ENCODE results near the gene DCAF7. TPM values are rescaled to one million over a fixed set of nuclear protein-coding genes. Genes with fewer than 3 reads are reported as not detected.

DCAF7 gene
- total RNA-seq, 2 experiments from 2014 or later = 11.3 to 11.9 TPM

DNA sequence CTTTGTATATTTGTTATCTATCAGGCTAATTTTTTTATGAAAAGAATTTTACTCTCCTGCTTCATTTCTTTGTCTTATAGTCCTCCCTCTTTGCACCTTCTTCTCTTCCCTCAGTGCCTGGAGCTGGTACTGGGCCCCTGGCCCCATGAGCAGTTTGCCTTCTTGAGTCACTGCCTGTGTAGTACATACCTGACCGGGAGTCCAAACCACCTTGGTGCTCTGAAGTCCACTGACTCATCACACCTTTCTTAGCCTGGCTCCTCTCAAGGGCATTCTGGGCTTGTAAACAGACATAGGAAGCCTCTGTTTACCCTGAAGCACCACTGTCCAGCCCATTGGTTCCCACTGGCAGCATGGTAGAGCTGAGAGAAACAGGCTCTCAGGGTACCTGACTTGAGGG lies 39.4 kb downstream of the DCAF7 start:
- CTCF ChIA-PET = no interaction called here
- ATAC-seq (ENCODE audit: poor library complexity) (no peak), DNase-seq (no peak)
- Histone ChIP-seq H3K4me1 (ENCODE audit: insufficient read depth, low read length) (peaks cover 12% of the 10 kb centered on the region), H3K4me3 (ENCODE audit: low read length) (no peak overlapping the region), H3K27me3 (ENCODE audit: control insufficient read depth in 1 of 2, insufficient read depth in 2 of 2, low read length in 2 of 2) (no peaks in the 10 kb centered on the region), H3K27ac (ENCODE audit: low read depth in 1 of 2, low read length in 2 of 2) (no peak overlapping the region), H3K36me3 (ENCODE audit: insufficient read depth, low read length) (peaks cover 78% of the 10 kb centered on the region), H3K9me3 (ENCODE audit: control insufficient read depth in 1 of 2, insufficient read depth in 1 of 2, low read length in 2 of 2) (no peaks in the 10 kb centered on the region)
- no peaks in the 10 kb centered on the region for H3K9me3 Mint-ChIP-seq
- peaks cover 70% of the 10 kb centered on the region for H3K36me3 Mint-ChIP-seq (ENCODE audit: low read depth)
- intact Hi-C loops (cut with DNase I, micrococcal nuclease) = no loop called here
- TF ChIP-seq, protein P1, sequence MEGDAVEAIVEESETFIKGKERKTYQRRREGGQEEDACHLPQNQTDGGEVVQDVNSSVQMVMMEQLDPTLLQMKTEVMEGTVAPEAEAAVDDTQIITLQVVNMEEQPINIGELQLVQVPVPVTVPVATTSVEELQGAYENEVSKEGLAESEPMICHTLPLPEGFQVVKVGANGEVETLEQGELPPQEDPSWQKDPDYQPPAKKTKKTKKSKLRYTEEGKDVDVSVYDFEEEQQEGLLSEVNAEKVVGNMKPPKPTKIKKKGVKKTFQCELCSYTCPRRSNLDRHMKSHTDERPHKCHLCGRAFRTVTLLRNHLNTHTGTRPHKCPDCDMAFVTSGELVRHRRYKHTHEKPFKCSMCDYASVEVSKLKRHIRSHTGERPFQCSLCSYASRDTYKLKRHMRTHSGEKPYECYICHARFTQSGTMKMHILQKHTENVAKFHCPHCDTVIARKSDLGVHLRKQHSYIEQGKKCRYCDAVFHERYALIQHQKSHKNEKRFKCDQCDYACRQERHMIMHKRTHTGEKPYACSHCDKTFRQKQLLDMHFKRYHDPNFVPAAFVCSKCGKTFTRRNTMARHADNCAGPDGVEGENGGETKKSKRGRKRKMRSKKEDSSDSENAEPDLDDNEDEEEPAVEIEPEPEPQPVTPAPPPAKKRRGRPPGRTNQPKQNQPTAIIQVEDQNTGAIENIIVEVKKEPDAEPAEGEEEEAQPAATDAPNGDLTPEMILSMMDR (IDR thresholded peaks at IDR 0.05) = no peak
- POLR2A ChIA-PET = interaction anchor here (0.6 kb wide), 1 partner anchor 260 kb away, joined by 3 read pairs; no protein-coding TSS in a partner anchor
- H3K27me3 Mint-ChIP-seq = no peaks in the 10 kb centered on the region
- H3K4me1 Mint-ChIP-seq (ENCODE audit: low read depth) = peaks cover 15% of the 10 kb centered on the region
- no peak overlapping the region for H3K27ac Mint-ChIP-seq
- no peak overlapping the region for H3K4me3 Mint-ChIP-seq

GRCh38 chr17:63592797-63593196 lies 42.5 kb downstream of the DCAF7 start:
- DNase-seq (no peak), ATAC-seq (ENCODE audit: poor library complexity) (no peak)
- Histone ChIP-seq H3K9me3 (ENCODE audit: control insufficient read depth in 1 of 2, insufficient read depth in 1 of 2, low read length in 2 of 2) (no peaks in the 10 kb centered on the region), H3K4me1 (ENCODE audit: insufficient read depth, low read length) (peaks cover 14% of the 10 kb centered on the region), H3K36me3 (ENCODE audit: insufficient read depth, low read length) (peaks cover 48% of the 10 kb centered on the region), H3K4me3 (ENCODE audit: low read length) (no peak overlapping the region), H3K27ac (ENCODE audit: low read depth in 1 of 2, low read length in 2 of 2) (peak overlapping the region in 1 of 2 donors; percentile 15), H3K27me3 (ENCODE audit: control insufficient read depth in 1 of 2, insufficient read depth in 2 of 2, low read length in 2 of 2) (no peaks in the 10 kb centered on the region)
- ChIA-PET POLR2A (interaction anchor here (0.6 kb wide), 1 partner anchor 11 kb away, joined by 4 read pairs; no protein-coding TSS in a partner anchor), CTCF (interaction anchor here (1.6 kb wide), 1 partner anchor 19 kb away, joined by 6 read pairs; no protein-coding TSS in a partner anchor)
- Mint-ChIP-seq H3K4me1 (ENCODE audit: low read depth) (peaks cover 11% of the 10 kb centered on the region), H3K4me3 (no peak overlapping the region), H3K27ac (no peak overlapping the region), H3K9me3 (no peaks in the 10 kb centered on the region), H3K27me3 (no peaks in the 10 kb centered on the region), H3K36me3 (ENCODE audit: low read depth) (peaks cover 49% of the 10 kb centered on the region)
- intact Hi-C loops (cut with DNase I, micrococcal nuclease) = no loop called here
- TF ChIP-seq, protein P1 (IDR thresholded peaks at IDR 0.05) = no peak

DNA sequence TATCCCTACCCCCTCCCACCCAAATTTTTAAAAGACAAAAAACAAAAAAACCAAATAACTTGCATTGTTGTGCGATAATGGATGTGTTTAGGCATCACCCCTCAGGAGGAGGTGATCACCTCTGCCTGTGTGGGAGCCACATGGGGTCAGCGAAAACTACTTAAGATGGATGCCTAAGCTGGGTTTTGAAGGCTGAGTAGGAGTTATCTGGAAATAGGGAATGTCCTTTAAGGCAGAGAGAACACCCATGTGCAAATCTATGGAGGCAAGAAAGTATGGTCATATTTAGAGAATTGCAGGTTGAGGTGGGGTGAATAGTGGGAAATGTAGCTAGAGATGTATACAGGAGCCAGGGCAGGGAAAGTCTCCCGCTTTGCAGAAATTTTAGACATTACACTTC lies 44.9 kb downstream of the DCAF7 start:
- Histone ChIP-seq H3K4me1 (ENCODE audit: insufficient read depth, low read length) (peaks cover 27% of the 10 kb centered on the region), H3K4me3 (ENCODE audit: low read length) (no peak overlapping the region), H3K9me3 (ENCODE audit: control insufficient read depth in 1 of 2, insufficient read depth in 1 of 2, low read length in 2 of 2) (no peaks in the 10 kb centered on the region), H3K27ac (ENCODE audit: low read depth in 1 of 2, low read length in 2 of 2) (no peak overlapping the region), H3K27me3 (ENCODE audit: control insufficient read depth in 1 of 2, insufficient read depth in 2 of 2, low read length in 2 of 2) (no peaks in the 10 kb centered on the region), H3K36me3 (ENCODE audit: insufficient read depth, low read length) (peaks cover 26% of the 10 kb centered on the region)
- DNase-seq (no peak), ATAC-seq (ENCODE audit: poor library complexity) (no peak)
- intact Hi-C loops (cut with DNase I, micrococcal nuclease) = no loop called here
- Mint-ChIP-seq H3K4me3 (no peak overlapping the region), H3K36me3 (ENCODE audit: low read depth) (peaks cover 28% of the 10 kb centered on the region), H3K4me1 (ENCODE audit: low read depth) (peaks cover 27% of the 10 kb centered on the region), H3K9me3 (no peaks in the 10 kb centered on the region), H3K27me3 (no peaks in the 10 kb centered on the region), H3K27ac (peak overlapping the region; percentile 54)
- CTCF ChIA-PET = no interaction called here
- TF ChIP-seq, protein P1 (IDR thresholded peaks at IDR 0.05) = no peak
- POLR2A ChIA-PET = no interaction called here
